Measurements from ENCODE around the gene MARCHF3. TPM values are rescaled to one million over a fixed set of nuclear protein-coding genes. Genes with fewer than 3 reads are reported as not detected.

MARCHF3 gene
- total RNA-seq, 4 donors from 2014 or later = 10.7 to 22.9 (median 20.1) TPM

GRCh38 chr5:126924331-126925033, 105.9 kb downstream of the MARCHF3 start:
- no peak overlapping the region for H3K27ac ChIP-seq
- H3K4me3 ChIP-seq = no peak overlapping the region
- H3K9me3 ChIP-seq = no peaks in the 10 kb centered on the region
- no peaks in the 10 kb centered on the region for H3K27me3 ChIP-seq
- DNase-seq = no peak
- TF ChIP-seq CTCF (IDR thresholded peaks at IDR 0.05) (no peak), POLR2A (IDR thresholded peaks at IDR 0.05) (no peak)
- H3K36me3 ChIP-seq = no peaks in the 10 kb centered on the region
- H3K4me1 ChIP-seq = no peaks in the 10 kb centered on the region

- Histone ChIP-seq H3K27me3 (no peaks in the 10 kb centered on the region), H3K4me3 (no peak overlapping the region), H3K9me3 (no peaks in the 10 kb centered on the region), H3K36me3 (no peaks in the 10 kb centered on the region), H3K27ac (no peak overlapping the region), H3K4me1 (no peaks in the 10 kb centered on the region)
- TF ChIP-seq CTCF (IDR thresholded peaks at IDR 0.05) (no peak), POLR2A (IDR thresholded peaks at IDR 0.05) (no peak)
- DNase-seq = no peak
Measured at GRCh38 chr5:126921241-126922091, 108.9 kb downstream of the MARCHF3 start.

- no peak overlapping the region for H3K4me3 ChIP-seq
- DNase-seq = no peak
- H3K4me1 ChIP-seq = no peaks in the 10 kb centered on the region
- H3K27ac ChIP-seq = no peak overlapping the region
- no peak for TF ChIP-seq POLR2A (IDR thresholded peaks at IDR 0.05)
- no peak for TF ChIP-seq CTCF (IDR thresholded peaks at IDR 0.05)
- no peaks in the 10 kb centered on the region for H3K9me3 ChIP-seq
- no peaks in the 10 kb centered on the region for H3K36me3 ChIP-seq
- H3K27me3 ChIP-seq = no peaks in the 10 kb centered on the region
Measured at GRCh38 chr5:126920291-126920690, 110.1 kb downstream of the MARCHF3 start.

GRCh38 chr5:126919566-126919965, 110.8 kb downstream of the MARCHF3 start:
- H3K4me1 ChIP-seq = no peaks in the 10 kb centered on the region
- H3K4me3 ChIP-seq = no peak overlapping the region
- no peaks in the 10 kb centered on the region for H3K9me3 ChIP-seq
- no peak for DNase-seq
- no peaks in the 10 kb centered on the region for H3K27me3 ChIP-seq
- TF ChIP-seq CTCF (IDR thresholded peaks at IDR 0.05) = no peak
- no peak for TF ChIP-seq POLR2A (IDR thresholded peaks at IDR 0.05)
- H3K36me3 ChIP-seq = peaks cover 0 to 5% (median 0%) of the 10 kb centered on the region in 3 donors
- H3K27ac ChIP-seq = no peak overlapping the region

- Histone ChIP-seq H3K27ac (no peak overlapping the region), H3K9me3 (no peaks in the 10 kb centered on the region), H3K27me3 (no peaks in the 10 kb centered on the region), H3K4me1 (no peaks in the 10 kb centered on the region), H3K36me3 (peaks cover 0 to 5% (median 0%) of the 10 kb centered on the region in 3 donors), H3K4me3 (no peak overlapping the region)
- no peak for TF ChIP-seq CTCF (IDR thresholded peaks at IDR 0.05)
- TF ChIP-seq POLR2A (IDR thresholded peaks at IDR 0.05) = no peak
- no peak for DNase-seq
Measured at GRCh38 chr5:126918615-126918957, 111.8 kb downstream of the MARCHF3 start.
